Mucosa of rectum (tissue), 2 donors: ENCODE results near the gene FNDC5.
A peak's percentile ranks its signal among the peaks of the same experiment; 100 is the strongest.

Source experiments
- H3K27ac ChIP-seq, 2 donors: one replicate each; pipeline ENCODE4 v1.7.0; 2013; ENCODE audit warnings: inconsistent platforms in 2 of 2, low read depth in 2 of 2, low read length in 2 of 2
- H3K27me3 ChIP-seq, 2 donors: one replicate each; pipeline ENCODE4 v1.7.0; 2013; ENCODE audit warnings: low read length in 2 of 2; ENCODE audit not compliant: control insufficient read depth in 2 of 2, insufficient read depth in 2 of 2
- H3K36me3 ChIP-seq, 2 donors: one replicate each; pipeline ENCODE4 v1.7.0; 2013; ENCODE audit warnings: low read length in 2 of 2; ENCODE audit not compliant: control insufficient read depth in 2 of 2, insufficient read depth in 2 of 2
- H3K4me1 ChIP-seq, 2 donors: one replicate each; pipeline ENCODE4 v1.7.0; 2013; ENCODE audit warnings: low read length in 2 of 2, mild to moderate bottlenecking in 1 of 2; ENCODE audit not compliant: control insufficient read depth in 2 of 2, insufficient read depth in 2 of 2
- H3K4me3 ChIP-seq, 2 donors: one replicate each; pipeline ENCODE4 v1.7.0; 2013; ENCODE audit warnings: low read length in 2 of 2
- H3K9ac ChIP-seq, 2 donors: one replicate each; pipeline ENCODE4 v1.7.0; 2013; ENCODE audit warnings: low read length in 2 of 2, low read depth in 1 of 2, mild to moderate bottlenecking in 1 of 2
- H3K9me3 ChIP-seq, 2 donors: one replicate each; pipeline ENCODE4 v1.7.0; 2013; ENCODE audit warnings: low read length in 2 of 2; ENCODE audit not compliant: control insufficient read depth in 2 of 2
- donor health status: healthy.
- donor health status: Normal muscosa, but diverticular disease.

Gene FNDC5

GRCh38 chr1:32817159-32817814, 53.4 kb downstream of the FNDC5 start, which contains the start of the genes S100PBP and YARS1:
S100PBP (plus strand) TSS chr1:32817653; CDS start chr1:32826100, 8,447 bp downstream.
YARS1 (minus strand) TSS chr1:32817358; CDS start chr1:32817244, 114 bp downstream.
- H3K4me1 ChIP-seq, result peaks cover 22 to 24% of the 10 kb centered on the region in 2 donors
- H3K9me3 ChIP-seq, result no peaks in the 10 kb centered on the region
- no peaks in the 10 kb centered on the region for H3K27me3 ChIP-seq
- no peaks in the 10 kb centered on the region for H3K36me3 ChIP-seq
- H3K27ac ChIP-seq, result peak within 1 kb of the TSS; percentile 94 to 97
- peak within 1 kb of the TSS; percentile 97 for H3K4me3 ChIP-seq
- peak within 1 kb of the TSS; percentile 93 to 96 for H3K9ac ChIP-seq

- no peaks in the 10 kb centered on the region for H3K36me3 ChIP-seq
- peak overlapping the region; percentile 93 to 96 for H3K9ac ChIP-seq
- H3K4me1 ChIP-seq, result peaks cover 22 to 24% of the 10 kb centered on the region in 2 donors
- no peaks in the 10 kb centered on the region for H3K27me3 ChIP-seq
- H3K27ac ChIP-seq, result peak overlapping the region; percentile 75 to 97
- no peaks in the 10 kb centered on the region for H3K9me3 ChIP-seq
- H3K4me3 ChIP-seq, result peak overlapping the region; percentile 97
Observed at GRCh38 chr1:32816676-32817158, 54.0 kb downstream of the FNDC5 start.

GRCh38 chr1:32813941-32814739, 56.6 kb downstream of the FNDC5 start:
- no peaks in the 10 kb centered on the region for H3K27me3 ChIP-seq
- no peak overlapping the region for H3K9ac ChIP-seq
- H3K27ac ChIP-seq, result no peak overlapping the region
- peaks cover 14 to 19% of the 10 kb centered on the region in 2 donors for H3K36me3 ChIP-seq
- H3K4me1 ChIP-seq, result peaks cover 19 to 21% of the 10 kb centered on the region in 2 donors
- H3K4me3 ChIP-seq, result no peak overlapping the region
- H3K9me3 ChIP-seq, result no peaks in the 10 kb centered on the region
